ENCODE results near the gene FAM78A. TPM values are rescaled to one million over a fixed set of nuclear protein-coding genes. Genes with fewer than 3 reads are reported as not detected.

FAM78A gene
- total RNA-seq, 2 donors from 2014 or later: 38.0 to 42.3 TPM

GRCh38 chr9:131308906-131309529 lies 32.7 kb upstream of the FAM78A start:
- ATAC-seq (replicated peaks in 1 of 2) (no peak), DNase-seq (no peak)
- no peaks in the 10 kb centered on the region for H3K36me3 Mint-ChIP-seq (ENCODE audit: insufficient read depth in 2 of 2)
- no peak overlapping the region for H3K27ac Mint-ChIP-seq
- no peaks in the 10 kb centered on the region for H3K27me3 Mint-ChIP-seq (ENCODE audit: low read depth)
- no peaks in the 10 kb centered on the region for H3K9me3 Mint-ChIP-seq
- no peak overlapping the region for H3K4me3 Mint-ChIP-seq
- H3K4me1 Mint-ChIP-seq (ENCODE audit: low read depth): peaks cover 10% of the 10 kb centered on the region

GRCh38 chr9:131308452-131308851 lies 32.1 kb upstream of the FAM78A start:
- DNase-seq (no peak), ATAC-seq (replicated peaks in 1 of 2) (no peak)
- H3K9me3 Mint-ChIP-seq: no peaks in the 10 kb centered on the region
- H3K4me1 Mint-ChIP-seq (ENCODE audit: low read depth): peaks cover 10% of the 10 kb centered on the region
- no peaks in the 10 kb centered on the region for H3K36me3 Mint-ChIP-seq (ENCODE audit: insufficient read depth in 2 of 2)
- H3K4me3 Mint-ChIP-seq: no peak overlapping the region
- no peak overlapping the region for H3K27ac Mint-ChIP-seq
- no peaks in the 10 kb centered on the region for H3K27me3 Mint-ChIP-seq (ENCODE audit: low read depth)

- no peaks in the 10 kb centered on the region for H3K9me3 Mint-ChIP-seq
- H3K27me3 Mint-ChIP-seq (ENCODE audit: low read depth): no peaks in the 10 kb centered on the region
- no peaks in the 10 kb centered on the region for H3K36me3 Mint-ChIP-seq (ENCODE audit: insufficient read depth in 2 of 2)
- ATAC-seq (replicated peaks in 1 of 2) (no peak), DNase-seq (no peak)
- H3K4me3 Mint-ChIP-seq: no peak overlapping the region
- peaks cover 10% of the 10 kb centered on the region for H3K4me1 Mint-ChIP-seq (ENCODE audit: low read depth)
- H3K27ac Mint-ChIP-seq: no peak overlapping the region
Observed at GRCh38 chr9:131307974-131308373, 31.7 kb upstream of the FAM78A start.

- ATAC-seq (replicated peaks in 1 of 2): no peak
- Mint-ChIP-seq H3K27ac (no peak overlapping the region), H3K4me3 (no peak overlapping the region), H3K36me3 (ENCODE audit: insufficient read depth in 2 of 2) (no peaks in the 10 kb centered on the region), H3K4me1 (ENCODE audit: low read depth) (peaks cover 10% of the 10 kb centered on the region), H3K9me3 (no peaks in the 10 kb centered on the region), H3K27me3 (ENCODE audit: low read depth) (no peaks in the 10 kb centered on the region)
- DNase-seq: no peak
Observed at GRCh38 chr9:131306397-131307004, 30.2 kb upstream of the FAM78A start.

- no peak for ATAC-seq (replicated peaks in 1 of 2)
- no peak for DNase-seq
- Mint-ChIP-seq H3K27me3 (ENCODE audit: low read depth) (no peaks in the 10 kb centered on the region), H3K36me3 (ENCODE audit: insufficient read depth in 2 of 2) (no peaks in the 10 kb centered on the region), H3K4me1 (ENCODE audit: low read depth) (no peaks in the 10 kb centered on the region), H3K4me3 (no peak overlapping the region), H3K27ac (no peak overlapping the region), H3K9me3 (no peaks in the 10 kb centered on the region)
Observed at GRCh38 chr9:131304676-131305355, 28.5 kb upstream of the FAM78A start.

GRCh38 chr9:131303381-131304321 lies 27.3 kb upstream of the FAM78A start:
- no peaks in the 10 kb centered on the region for H3K4me1 Mint-ChIP-seq (ENCODE audit: low read depth)
- no peak overlapping the region for H3K27ac Mint-ChIP-seq
- H3K27me3 Mint-ChIP-seq (ENCODE audit: low read depth): no peaks in the 10 kb centered on the region
- no peaks in the 10 kb centered on the region for H3K9me3 Mint-ChIP-seq
- no peak overlapping the region for H3K4me3 Mint-ChIP-seq
- DNase-seq (no peak), ATAC-seq (replicated peaks in 1 of 2) (no peak)
- no peaks in the 10 kb centered on the region for H3K36me3 Mint-ChIP-seq (ENCODE audit: insufficient read depth in 2 of 2)

DNA sequence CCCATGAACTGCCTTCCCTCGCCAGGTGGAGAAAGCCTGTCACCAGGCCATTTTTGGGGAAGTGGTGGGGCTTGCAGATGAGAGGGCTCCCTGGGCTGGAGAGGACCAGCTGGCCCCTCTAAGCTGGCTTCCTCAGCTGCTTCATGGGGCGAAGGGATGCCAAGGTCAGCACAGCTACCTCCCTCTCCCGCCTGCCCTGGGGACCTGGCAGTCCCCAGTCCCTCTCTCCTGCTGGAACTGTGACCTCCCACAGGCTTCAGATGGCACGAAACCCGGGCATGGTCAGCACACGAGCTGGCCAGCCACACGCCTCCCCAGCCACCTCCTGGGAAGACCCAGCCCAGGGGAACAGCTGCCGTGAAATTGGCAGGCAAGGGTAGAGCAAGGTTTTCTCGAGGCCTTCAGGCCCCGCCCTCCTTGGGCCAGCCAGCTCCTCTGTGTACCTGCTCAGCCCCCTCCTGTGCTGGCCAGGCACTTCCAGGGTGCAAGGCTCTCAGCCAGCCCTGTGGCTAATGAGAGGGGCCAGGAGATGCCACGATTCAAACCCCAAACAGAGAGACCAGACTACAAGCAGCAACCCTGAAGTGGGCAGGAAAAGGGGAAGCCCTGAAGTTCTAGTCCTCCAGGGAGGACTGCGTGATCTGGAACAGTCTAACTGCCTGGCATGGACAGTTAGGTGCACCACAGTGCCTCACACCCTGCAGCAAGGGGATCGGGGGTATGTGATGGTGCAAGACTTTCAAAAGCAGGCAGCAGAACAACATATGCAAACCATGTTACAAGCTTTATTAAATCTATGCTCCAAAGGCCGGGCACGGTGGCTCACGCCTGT lies 26.1 kb upstream of the FAM78A start:
- Mint-ChIP-seq H3K9me3 (no peaks in the 10 kb centered on the region), H3K27ac (no peak overlapping the region), H3K27me3 (ENCODE audit: low read depth) (no peaks in the 10 kb centered on the region), H3K36me3 (ENCODE audit: insufficient read depth in 2 of 2) (no peaks in the 10 kb centered on the region), H3K4me1 (ENCODE audit: low read depth) (no peaks in the 10 kb centered on the region), H3K4me3 (no peak overlapping the region)
- DNase-seq: no peak
- ATAC-seq (replicated peaks in 1 of 2): no peak

DNA sequence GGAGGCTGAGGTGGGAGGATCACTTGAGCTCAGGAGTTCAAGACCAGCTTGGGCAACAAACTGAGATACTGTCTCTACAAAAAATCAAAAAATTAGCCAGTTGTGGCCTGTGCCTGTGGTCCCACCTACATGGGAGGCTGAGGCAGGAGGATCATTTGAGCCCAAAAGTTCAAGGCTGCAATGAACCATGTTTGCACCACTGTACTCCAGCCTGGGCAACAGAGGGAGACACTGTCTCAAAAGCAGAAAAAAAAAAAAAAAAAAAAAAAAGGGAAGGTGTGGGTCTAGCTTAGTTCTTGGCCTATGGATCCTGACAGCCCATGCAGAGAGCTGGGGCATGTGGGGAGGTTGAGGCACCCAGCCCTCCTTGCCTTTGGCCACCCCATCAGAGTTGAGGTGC lies 24.1 kb upstream of the FAM78A start:
- Mint-ChIP-seq H3K36me3 (ENCODE audit: insufficient read depth in 2 of 2) (no peaks in the 10 kb centered on the region), H3K9me3 (no peaks in the 10 kb centered on the region), H3K4me3 (no peak overlapping the region), H3K27ac (no peak overlapping the region), H3K4me1 (ENCODE audit: low read depth) (no peaks in the 10 kb centered on the region), H3K27me3 (ENCODE audit: low read depth) (no peaks in the 10 kb centered on the region)
- ATAC-seq (replicated peaks in 1 of 2) (no peak), DNase-seq (no peak)

DNA sequence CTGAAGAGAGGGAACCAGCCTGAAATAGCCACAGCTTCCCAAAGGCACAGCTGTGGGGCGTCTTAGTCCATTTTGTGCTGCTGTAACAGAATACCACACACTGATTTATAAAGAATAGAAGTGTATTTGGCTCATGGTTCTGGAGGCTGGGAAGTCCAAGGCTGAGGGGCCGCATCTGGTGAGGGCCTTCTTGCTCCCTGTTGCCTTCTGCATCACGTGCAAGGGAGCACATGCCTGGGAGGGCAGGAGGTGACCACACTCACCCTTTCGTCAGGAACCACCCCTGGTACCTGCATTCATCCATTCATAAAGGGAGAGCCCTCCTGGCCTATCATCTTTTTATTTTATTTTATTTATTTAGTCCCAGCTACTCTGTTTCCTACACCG lies 23.6 kb upstream of the FAM78A start:
- ATAC-seq (replicated peaks in 1 of 2) (no peak), DNase-seq (no peak)
- no peak overlapping the region for H3K27ac Mint-ChIP-seq
- no peaks in the 10 kb centered on the region for H3K4me1 Mint-ChIP-seq (ENCODE audit: low read depth)
- no peaks in the 10 kb centered on the region for H3K36me3 Mint-ChIP-seq (ENCODE audit: insufficient read depth in 2 of 2)
- no peaks in the 10 kb centered on the region for H3K9me3 Mint-ChIP-seq
- no peak overlapping the region for H3K4me3 Mint-ChIP-seq
- H3K27me3 Mint-ChIP-seq (ENCODE audit: low read depth): no peaks in the 10 kb centered on the region

DNA sequence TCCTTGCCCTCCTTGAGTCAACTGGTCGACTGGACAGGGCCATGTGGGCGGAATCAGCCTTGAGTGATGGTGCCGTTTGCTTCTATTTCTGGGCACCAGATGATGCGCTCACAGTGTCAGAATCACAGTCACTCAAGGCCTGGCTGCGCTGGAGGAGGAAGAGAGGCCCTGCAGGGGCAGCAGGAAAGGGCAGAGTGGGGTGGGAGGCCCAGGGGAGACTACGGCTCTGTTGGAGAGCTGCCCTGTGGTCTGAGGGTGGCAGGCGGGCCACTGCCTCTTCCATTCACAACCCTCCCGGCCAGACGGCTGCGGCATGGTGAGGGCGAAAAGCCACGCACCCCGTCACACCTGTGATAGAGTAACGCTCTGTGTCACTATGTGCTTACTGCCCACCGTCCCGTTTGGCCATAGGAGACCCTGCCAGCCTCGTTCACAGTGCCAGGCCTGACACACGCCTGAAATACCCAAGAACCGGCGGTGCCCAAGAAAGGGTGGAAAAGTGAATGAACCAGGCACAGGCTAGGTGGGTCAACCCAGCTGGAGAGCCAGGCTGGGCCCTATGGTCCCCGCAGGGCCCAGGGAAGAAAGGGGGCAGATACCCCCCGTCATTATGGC lies 23.1 kb upstream of the FAM78A start:
- Mint-ChIP-seq H3K36me3 (ENCODE audit: insufficient read depth in 2 of 2) (no peaks in the 10 kb centered on the region), H3K4me3 (no peak overlapping the region), H3K4me1 (ENCODE audit: low read depth) (no peaks in the 10 kb centered on the region), H3K9me3 (no peaks in the 10 kb centered on the region), H3K27ac (no peak overlapping the region), H3K27me3 (ENCODE audit: low read depth) (no peaks in the 10 kb centered on the region)
- ATAC-seq (replicated peaks in 1 of 2): no peak
- no peak for DNase-seq

DNA sequence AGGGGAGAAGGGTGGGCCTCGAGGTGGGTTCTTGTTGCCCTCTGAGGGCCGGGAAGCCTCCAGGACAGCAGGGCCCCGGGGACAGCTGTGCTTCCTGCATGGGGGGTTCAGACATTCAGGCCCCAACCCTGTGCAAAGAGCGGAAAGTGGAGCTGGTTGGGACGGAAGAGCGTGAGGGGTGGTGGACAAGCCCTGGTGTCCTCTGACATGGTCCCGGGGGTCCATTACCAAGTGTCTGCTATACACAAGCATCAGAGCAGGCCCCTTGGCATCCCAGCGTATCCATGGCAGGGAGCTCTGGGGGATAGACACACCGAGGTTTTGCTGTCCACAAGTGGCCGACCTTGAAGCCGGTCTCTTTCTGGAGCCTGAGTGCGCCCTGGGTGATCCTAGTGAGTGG lies 22.5 kb upstream of the FAM78A start:
- Mint-ChIP-seq H3K9me3 (no peaks in the 10 kb centered on the region), H3K27ac (no peak overlapping the region), H3K4me1 (ENCODE audit: low read depth) (no peaks in the 10 kb centered on the region), H3K27me3 (ENCODE audit: low read depth) (no peaks in the 10 kb centered on the region), H3K4me3 (no peak overlapping the region), H3K36me3 (ENCODE audit: insufficient read depth in 2 of 2) (no peaks in the 10 kb centered on the region)
- DNase-seq: no peak
- ATAC-seq (replicated peaks in 1 of 2): no peak

GRCh38 chr9:131298341-131298740 lies 22.0 kb upstream of the FAM78A start:
- Mint-ChIP-seq H3K27ac (no peak overlapping the region), H3K4me3 (no peak overlapping the region), H3K27me3 (ENCODE audit: low read depth) (no peaks in the 10 kb centered on the region), H3K36me3 (ENCODE audit: insufficient read depth in 2 of 2) (no peaks in the 10 kb centered on the region), H3K9me3 (no peaks in the 10 kb centered on the region), H3K4me1 (ENCODE audit: low read depth) (no peaks in the 10 kb centered on the region)
- ATAC-seq (replicated peaks in 1 of 2) (no peak), DNase-seq (no peak)
